Activated naive CD4-positive, alpha-beta T cell (primary cell): ENCODE results near the gene CABP2.
"Not testable (repeated sequence)": the region's sequence is repeated elsewhere in the genome, so short reads cannot be mapped to it uniquely, and the experiment has no call there.

Source experiments
- DNase-seq, 4 experiments: peaks; one replicate each; lab custom pipeline; 2025; lab: John Stamatoyannopoulos, UW

CABP2 gene

DNA sequence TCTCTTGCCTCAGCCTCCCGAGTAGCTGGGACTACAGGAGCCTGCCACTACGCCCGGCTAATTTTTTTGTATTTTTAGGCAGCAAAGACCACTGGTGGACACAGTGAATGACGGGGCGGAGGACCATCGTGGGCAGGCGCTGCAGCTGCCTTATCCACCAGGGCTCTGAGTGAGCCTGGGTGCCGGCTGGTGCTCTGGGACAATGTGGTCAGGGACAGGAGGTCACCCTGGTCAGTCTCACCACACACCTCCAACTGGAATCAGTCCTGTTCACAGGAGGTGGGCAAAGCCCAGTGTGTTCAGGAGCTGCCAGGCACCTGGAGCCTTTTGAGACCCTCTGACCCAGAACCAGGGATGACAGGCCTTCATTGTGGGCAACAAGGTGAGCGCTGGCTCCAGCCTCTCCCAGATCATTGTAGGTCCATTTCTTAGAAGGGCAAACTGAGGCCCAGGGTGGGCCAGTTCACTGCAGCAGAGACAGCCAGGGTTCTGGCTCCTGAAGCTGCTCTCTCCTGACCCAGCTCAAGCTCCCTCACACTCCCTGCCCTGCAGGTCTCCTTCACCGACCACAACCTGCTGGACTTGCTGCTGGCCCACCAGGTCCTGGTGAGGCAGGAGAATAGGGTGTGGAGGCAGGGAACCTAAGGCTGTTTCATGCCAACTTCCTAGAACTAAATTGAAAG, 15.7 kb upstream of the CABP2 start:
- no peak for DNase-seq

DNA sequence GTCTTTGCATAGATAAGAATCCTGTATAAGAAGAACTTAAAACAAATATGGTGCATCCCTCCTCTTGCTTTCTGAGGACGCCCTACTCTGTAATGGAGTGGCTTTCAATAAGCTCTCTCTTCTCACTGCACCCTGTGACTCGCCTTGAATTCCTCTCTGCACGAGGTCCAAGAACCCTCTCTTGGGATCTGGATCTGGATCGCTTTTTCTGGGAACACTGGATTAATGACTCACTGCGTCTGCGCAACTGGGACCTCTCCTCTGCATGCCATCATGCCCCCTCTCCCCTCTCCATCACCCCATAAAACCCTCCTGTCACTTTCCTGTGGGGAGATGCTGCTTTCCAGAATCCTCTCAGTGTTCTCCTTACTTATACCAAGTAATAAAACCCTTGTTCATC, 15.1 kb upstream of the CABP2 start:
- DNase-seq, result no peak

DNA sequence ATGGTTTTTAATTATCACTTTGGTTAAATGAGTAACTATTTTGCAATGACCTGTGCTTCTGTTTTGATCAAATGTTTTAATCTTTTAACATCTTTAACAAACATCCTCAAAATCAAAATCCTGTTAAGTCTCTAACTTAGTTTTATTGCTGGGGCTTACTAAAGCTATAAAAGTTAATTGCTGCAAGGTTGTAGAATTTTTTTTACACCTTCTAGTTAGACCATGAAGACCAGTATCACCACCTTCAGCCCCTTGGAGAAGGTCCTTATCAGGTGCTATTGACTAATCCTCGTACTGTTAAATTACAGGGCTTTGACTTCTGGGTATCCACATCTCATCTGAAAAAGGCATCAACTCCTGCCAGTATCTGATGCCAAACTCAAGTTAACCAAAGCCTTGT, 12.3 kb upstream of the CABP2 start:
- DNase-seq, result no peak

DNA sequence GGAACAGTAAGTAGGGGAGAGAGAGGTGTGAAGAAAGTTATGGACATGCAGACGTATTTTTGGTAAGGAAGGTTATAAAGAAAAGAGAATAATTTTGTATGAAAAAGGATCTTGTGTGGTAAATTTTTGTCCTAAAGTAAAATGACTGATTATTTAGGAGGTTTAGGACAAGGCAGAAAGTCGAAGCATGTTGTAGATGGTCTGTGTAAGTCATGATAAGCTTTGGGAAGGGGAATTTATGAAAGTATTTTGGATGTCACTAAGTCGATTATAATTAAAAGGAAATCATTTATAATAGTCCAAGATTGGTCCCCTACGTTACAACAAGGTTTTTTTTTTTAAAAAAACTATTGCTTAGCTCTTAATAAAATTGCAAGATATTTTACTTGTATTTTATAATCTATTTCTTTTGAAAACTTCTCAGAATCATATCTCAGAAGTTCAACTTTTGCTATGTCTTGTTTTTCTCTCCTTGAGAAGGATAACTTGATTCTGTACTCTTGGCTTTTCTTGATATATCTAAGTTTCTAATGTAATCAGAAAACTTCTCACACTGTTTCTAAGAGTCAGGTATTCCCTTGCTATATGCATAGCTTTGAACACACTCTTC, 10.9 kb upstream of the CABP2 start:
- DNase-seq, result no peak

- no peak for DNase-seq
Observed at GRCh38 chr11:67532889-67533288, 9.6 kb upstream of the CABP2 start.

- no peak for DNase-seq
Observed at GRCh38 chr11:67530282-67530592, 7.0 kb upstream of the CABP2 start.

GRCh38 chr11:67528376-67528775, 5.1 kb upstream of the CABP2 start:
- DNase-seq, result no peak

DNA sequence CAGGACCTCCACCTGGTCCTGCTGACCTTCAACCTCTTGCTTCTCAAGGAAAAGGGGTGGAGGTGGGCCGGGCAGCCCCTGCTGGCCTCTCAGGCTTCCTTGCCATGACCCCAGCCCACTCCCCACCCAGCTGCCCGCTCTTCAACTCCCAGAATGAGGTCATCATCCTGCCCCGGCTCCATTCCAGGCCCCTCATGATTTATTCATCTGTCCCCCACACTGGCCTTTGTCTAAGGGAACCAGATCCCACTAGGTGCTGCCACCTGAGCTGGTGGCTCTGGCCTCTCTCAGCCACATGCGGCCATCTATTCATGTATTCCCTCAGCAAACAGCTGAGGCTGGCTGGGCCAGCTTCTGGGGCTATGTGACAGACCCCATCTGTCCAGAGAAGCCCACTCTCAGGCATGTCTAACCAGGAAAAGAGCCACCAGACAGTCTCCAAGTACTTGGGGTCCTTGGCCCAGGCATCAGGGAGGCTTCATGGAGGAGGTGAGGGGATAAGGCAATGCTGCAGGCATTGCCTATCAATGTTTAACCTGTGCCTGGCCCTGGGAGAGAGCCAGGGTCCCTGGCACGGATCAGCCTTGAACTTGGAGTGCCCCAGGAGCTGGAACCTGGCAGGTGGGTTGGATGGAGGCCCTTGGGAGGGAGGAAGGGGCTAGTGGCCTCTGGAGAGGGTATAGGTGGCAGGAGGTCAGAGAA, 2.2 kb upstream of the CABP2 start:
- no peak for DNase-seq

DNA sequence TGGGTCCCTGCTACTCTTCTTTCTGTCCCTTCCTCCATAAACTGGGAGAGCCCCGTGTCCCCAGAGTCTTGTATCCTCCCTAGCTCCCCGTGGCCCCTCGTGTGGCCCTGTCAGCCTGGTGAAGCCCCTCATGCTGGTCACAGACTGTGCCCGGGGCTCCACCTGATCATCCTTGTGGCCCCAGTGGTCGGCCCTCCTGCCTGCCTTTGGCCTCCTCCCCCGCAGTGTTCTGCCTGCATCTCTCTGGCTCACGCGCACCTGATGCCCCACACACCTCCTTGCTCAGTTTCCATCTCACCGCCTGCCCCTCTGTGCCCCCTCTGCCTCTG, 1.2 kb upstream of the CABP2 start:
- DNase-seq, result no peak

GRCh38 chr11:67523556-67524479, 572 bp upstream of the CABP2 start:
- no peak for DNase-seq

- no peak for DNase-seq
Observed at GRCh38 chr11:67522338-67522737, 908 bp downstream of the CABP2 start.

DNA sequence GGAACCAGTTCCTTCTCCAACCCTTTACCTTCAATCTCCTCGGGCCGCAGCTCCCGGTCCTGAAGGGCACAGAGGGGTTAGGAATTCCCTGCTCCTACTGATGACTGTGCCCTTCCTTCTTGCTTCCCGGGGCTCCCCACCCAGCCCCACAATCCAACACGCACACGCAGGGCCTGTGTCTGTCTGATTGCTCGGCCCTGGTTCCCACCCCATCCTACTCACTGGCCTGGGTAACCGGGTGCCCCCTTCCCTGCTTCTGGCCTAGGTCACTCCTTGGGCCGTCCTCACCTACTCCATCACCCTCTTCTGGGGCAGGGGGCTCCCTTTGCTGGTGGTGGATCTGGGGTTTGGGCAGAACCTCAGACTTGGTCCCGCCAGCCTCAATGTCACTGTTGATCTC, 1.3 kb downstream of the CABP2 start:
- DNase-seq, result no peak

- DNase-seq, result no peak
Observed at GRCh38 chr11:67520856-67521824, 2.1 kb downstream of the CABP2 start.

DNA sequence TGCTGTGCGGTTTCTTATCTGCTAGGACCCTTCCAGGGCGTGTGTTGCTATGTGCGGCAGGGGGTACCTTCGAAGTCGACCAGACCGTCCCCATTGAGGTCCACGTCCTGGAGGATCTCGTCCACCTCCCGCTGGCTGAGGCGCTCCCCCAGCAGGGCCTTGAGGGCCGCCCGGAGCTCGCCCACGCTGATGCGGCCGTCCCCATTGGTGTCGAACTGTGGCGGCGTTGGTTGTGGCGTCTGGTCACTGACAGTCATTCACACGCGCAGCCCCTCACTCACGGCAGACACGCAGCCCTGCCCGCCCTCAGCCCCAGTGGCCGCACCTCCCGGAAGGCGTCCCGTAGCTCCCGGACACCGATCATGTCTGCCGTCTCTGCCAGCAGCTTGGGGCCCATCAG, 3.5 kb downstream of the CABP2 start:
- DNase-seq, result no peak

DNA sequence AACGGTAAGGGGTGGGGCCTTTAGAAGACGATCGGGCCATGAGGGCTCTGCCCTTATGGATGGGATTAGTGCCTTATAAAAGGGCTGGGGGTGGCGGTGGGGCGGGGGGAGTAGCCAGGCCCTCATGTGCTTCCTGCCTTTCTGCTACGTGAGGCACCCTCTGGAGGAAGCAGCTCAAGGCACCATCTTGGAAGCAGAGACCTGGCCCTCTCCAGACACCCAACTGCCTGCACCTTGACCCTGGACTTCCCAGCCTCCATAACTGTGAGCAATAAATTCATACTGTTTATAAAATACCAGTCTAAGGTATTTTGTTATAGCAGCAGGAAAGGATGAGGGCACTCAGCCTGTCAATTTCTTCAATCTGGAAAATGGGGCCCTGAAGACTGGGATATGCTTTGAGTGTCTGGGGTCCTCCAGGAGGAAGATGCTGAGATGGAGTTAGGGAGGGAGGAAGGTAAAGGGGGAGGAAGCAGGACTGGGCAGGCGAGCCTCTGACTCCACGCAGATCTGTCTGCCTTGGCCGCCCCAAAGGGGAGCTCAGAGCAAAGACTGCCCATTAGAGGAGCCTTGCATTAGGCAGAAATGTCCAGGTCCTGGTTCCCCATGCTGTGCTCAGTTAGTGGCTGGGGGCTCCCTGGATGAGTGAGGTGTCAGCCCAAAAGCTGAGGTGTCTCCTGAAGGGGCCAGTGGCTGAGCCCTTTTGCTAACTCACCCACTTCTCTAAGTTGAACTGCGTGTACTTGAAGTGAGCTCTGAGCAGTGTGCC, 5.3 kb downstream of the CABP2 start:
- DNase-seq, result no peak

- no peak for DNase-seq
Observed at GRCh38 chr11:67516806-67517205, 6.4 kb downstream of the CABP2 start.

- DNase-seq, result no peak
Observed at GRCh38 chr11:67514116-67514515, 9.1 kb downstream of the CABP2 start.

DNA sequence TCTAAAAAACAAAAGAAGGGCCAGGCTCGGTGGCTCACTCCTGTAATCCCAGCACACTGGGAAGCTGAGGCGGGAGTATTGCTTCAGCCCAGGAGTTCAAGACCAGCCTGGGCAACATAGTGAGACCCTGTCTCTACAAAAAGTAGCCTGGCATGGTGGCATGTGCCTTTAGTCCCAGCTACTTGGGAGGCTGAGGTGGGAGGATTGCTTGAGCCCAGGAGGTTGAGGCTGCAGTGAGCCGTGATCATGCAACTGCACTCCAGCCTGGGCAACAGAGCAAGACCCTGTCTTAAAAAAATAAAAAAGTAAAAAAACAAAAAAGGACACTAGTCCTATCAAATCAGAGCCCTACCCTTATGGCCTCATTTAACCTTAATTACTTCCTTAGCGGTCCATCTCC, 11.7 kb downstream of the CABP2 start:
- DNase-seq, result not testable (repeated sequence)

- no peak for DNase-seq
Observed at GRCh38 chr11:67510023-67510345, 13.3 kb downstream of the CABP2 start.

GRCh38 chr11:67508486-67509121, 14.6 kb downstream of the CABP2 start:
- DNase-seq, result peak; percentile 96 to 99 (median 98)
